Endothelial cell of umbilical vein (primary cell): Measurements from ENCODE around the gene IQGAP2.

Experiments
- POLR2A ChIP-seq: IDR thresholded peaks from 2 replicates; pipeline ENCODE4 v1.6.1; 2012; ENCODE audit warnings: low read depth, mild to moderate bottlenecking, control low read depth, low read length
- TF ChIP-seq, protein P1 (sequence below), 2 donors: IDR thresholded peaks; 1 replicate in 1 of 2; 2 replicates in 1 of 2; pipeline ENCODE4 v1.5.1; 2011; ENCODE audit warnings: low read length in 2 of 2, mild to moderate bottlenecking in 2 of 2, moderate library complexity in 2 of 2, control low read depth in 1 of 2, inconsistent platforms in 1 of 2, low read depth in 1 of 2; ENCODE audit not compliant: insufficient read depth in 1 of 2; ENCODE audit errors: extremely low read depth in 1 of 2

DNA sequence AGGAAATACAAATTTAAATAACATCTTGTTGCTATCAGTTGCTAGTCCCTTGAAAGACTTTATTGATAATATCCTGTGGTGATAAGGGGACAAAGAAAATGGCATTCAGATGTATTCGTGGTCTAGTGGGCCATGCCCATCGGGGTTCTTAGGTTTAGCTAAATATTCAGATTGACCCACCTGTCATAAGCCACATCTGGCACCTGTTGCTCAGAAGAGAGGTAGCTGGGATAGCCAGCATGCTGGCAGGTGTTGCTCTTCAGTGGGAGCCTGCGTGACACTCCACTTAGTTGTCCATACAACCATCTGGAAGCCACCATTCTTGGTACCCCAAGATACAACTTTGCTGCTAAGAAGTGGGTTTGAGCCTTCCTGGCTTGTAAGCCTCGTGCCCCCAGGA is 183.4 kb downstream of the IQGAP2 start:
- no peak for TF ChIP-seq POLR2A
- TF ChIP-seq, protein P1, sequence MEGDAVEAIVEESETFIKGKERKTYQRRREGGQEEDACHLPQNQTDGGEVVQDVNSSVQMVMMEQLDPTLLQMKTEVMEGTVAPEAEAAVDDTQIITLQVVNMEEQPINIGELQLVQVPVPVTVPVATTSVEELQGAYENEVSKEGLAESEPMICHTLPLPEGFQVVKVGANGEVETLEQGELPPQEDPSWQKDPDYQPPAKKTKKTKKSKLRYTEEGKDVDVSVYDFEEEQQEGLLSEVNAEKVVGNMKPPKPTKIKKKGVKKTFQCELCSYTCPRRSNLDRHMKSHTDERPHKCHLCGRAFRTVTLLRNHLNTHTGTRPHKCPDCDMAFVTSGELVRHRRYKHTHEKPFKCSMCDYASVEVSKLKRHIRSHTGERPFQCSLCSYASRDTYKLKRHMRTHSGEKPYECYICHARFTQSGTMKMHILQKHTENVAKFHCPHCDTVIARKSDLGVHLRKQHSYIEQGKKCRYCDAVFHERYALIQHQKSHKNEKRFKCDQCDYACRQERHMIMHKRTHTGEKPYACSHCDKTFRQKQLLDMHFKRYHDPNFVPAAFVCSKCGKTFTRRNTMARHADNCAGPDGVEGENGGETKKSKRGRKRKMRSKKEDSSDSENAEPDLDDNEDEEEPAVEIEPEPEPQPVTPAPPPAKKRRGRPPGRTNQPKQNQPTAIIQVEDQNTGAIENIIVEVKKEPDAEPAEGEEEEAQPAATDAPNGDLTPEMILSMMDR (IDR thresholded peaks at IDR 0.05; ENCODE audit: extremely low read depth in 1 of 2, insufficient read depth in 1 of 2, low read depth in 1 of 2, low read length in 2 of 2): no peak
